Adrenal gland (tissue), 12 donors: ENCODE measurements around the gene SPARC. TPM values are rescaled to one million over a fixed set of nuclear protein-coding genes. Genes with fewer than 3 reads are reported as not detected.
A peak's percentile ranks its signal among the peaks of the same experiment; 100 is the strongest.
"Not testable (repeated sequence)": the region's sequence is repeated elsewhere in the genome, so short reads cannot be mapped to it uniquely, and the experiment has no call there.

ENCODE experiments used
- DNase-seq, 7 donors: peaks; one replicate each; pipeline ENCODE4 v3.0.0-alpha.2; 2019 to 2020
- H3K27ac ChIP-seq, 5 donors: fragments of 200-600 bp; sonication (generic) in 4 of 5; 1 replicate in 3 of 5; 2 replicates in 2 of 5; pipeline versions ENCODE4 v1.5.1 to v1.8.0; 2016 to 2020; ENCODE audit warnings: mild to moderate bottlenecking in 1 of 5
- H3K27me3 ChIP-seq: fragments of 200-600 bp; 2 replicates; pipeline ENCODE4 v1.8.0; 2021
- H3K36me3 ChIP-seq, 2 donors: fragments of 200-600 bp; replicated peaks in 1 of 2; 1 replicate in 1 of 2; 2 replicates in 1 of 2; pipeline versions ENCODE4 v1.5.1 to v1.8.0; 2018 to 2022
- H3K4me1 ChIP-seq, 2 donors: fragments of 200-600 bp; replicated peaks in 1 of 2; 1 replicate in 1 of 2; 2 replicates in 1 of 2; pipeline versions ENCODE4 v1.5.1 to v1.8.0; 2018 to 2021
- H3K4me3 ChIP-seq, 4 donors: fragments of 200-600 bp; sonication (generic) in 3 of 4; one replicate each; pipeline ENCODE4 v1.5.1; 2016 to 2018
- H3K9me3 ChIP-seq, 3 donors: fragments of 200-600 bp; sonication (generic) in 1 of 3; replicated peaks in 1 of 3; 1 replicate in 2 of 3; 2 replicates in 1 of 3; pipeline versions ENCODE4 v1.5.1 to v1.8.0; 2016 to 2021
- CTCF ChIP-seq, 6 experiments: fragments of 450-650 bp in 4 of 6; fragments of 200-600 bp in 2 of 6; sonication (generic) in 1 of 6; IDR thresholded peaks; 1 replicate in 5 of 6; 2 replicates in 1 of 6; pipeline versions ENCODE4 v1.5.1 to v1.8.0; 2016 to 2021; ENCODE audit warnings: antibody characterized with exemption in 6 of 6, mild to moderate bottlenecking in 2 of 6, moderate library complexity in 1 of 6
- POLR2A ChIP-seq, 2 donors: fragments of 450-650 bp; IDR thresholded peaks; one replicate each; pipeline ENCODE4 v1.6.1; 2017; ENCODE audit warnings: antibody characterized with exemption in 2 of 2, mild to moderate bottlenecking in 2 of 2, moderate library complexity in 1 of 2
- WGBS, 4 donors: extraction: QIAGEN DNeasy Blood & Tissue Kit in 2 of 4; methylation state at CpG; one replicate each; pipeline versions ENCODE4 v1.1.5 to v1.1.7; 2013 to 2017; 5-methylcytosine and 5-hydroxymethylcytosine counted together
- intact Hi-C, 2 donors: fragments of 100-400 bp; cut with DNase I; formaldehyde crosslinking; loops; one replicate each; pipeline versions ENCODE4 v1.14.1 to v1.15.0; 2022 to 2023
- polyA plus RNA-seq, 3 donors: library from polyadenylated mRNA; stranded (reverse); fragments of 200-250 nt in 2 of 3; fragments of 350-450 nt in 1 of 3; fragmentation: Illumina TruSeq in 1 of 3; extraction: RNeasy Lipid Tissue Mini Kit (QIAGEN cat#74804) in 1 of 3; gene quantifications; one replicate each; pipeline ENCODE4 v1.2.3, GENCODE V29; 2013 to 2014
- total RNA-seq, 9 donors: library from RNA; depleted of rRNA in 4 of 9; stranded (reverse); fragments of >200 nt in 4 of 9; fragments of 120-200 nt in 1 of 9; fragmentation: NEBNext Ultra II Directional in 1 of 9; extraction: Animal tissue kit (Norgen Biotek cat#: 25700) in 1 of 9; gene quantifications; one replicate each; pipeline versions ENCODE4 v1.1.0 to v1.2.4, GENCODE V29; 2013 to 2023
- donor health status: healthy with polysubstance abuse.
- donor health status: Bipolar disorder and iron deficiency.
- donor health status: DM: yes; HTN: yes; CAD: no.
- donor health status: DM: no; HTN: no; CAD: no.
- donor health status: DM: no; HTN: no; CAD: no.
- donor health status: DM: yes; HTN: yes; CAD: no.

Gene SPARC
- total and polyA plus RNA-seq, 12 donors, result 145 to 4,554 (median 1,213) TPM

- DNase-seq, result no peak
- peak overlapping the region in 3 of 5 donors; percentile 77 to 88 (median 85) for H3K27ac ChIP-seq
- no peaks in the 10 kb centered on the region for H3K9me3 ChIP-seq
- 73 to 100% (median 95%) methylated on average over 1 of the region's 1 CpG for WGBS, 4 donors
- H3K4me1 ChIP-seq, result peaks cover 17 to 55% of the 10 kb centered on the region in 2 donors
- no peak overlapping the region for H3K4me3 ChIP-seq
- no peaks in the 10 kb centered on the region for H3K36me3 ChIP-seq
- no peaks in the 10 kb centered on the region for H3K27me3 ChIP-seq
- intact Hi-C loops, result no loop called here
- TF ChIP-seq CTCF (IDR thresholded peaks at IDR 0.05) (no peak), POLR2A (IDR thresholded peaks at IDR 0.05) (no peak)
Observed at GRCh38 chr5:151695464-151695863, 8.7 kb upstream of the SPARC start.

GRCh38 chr5:151694035-151694485 is 7.3 kb upstream of the SPARC start:
- Histone ChIP-seq H3K27ac (peak overlapping the region; percentile 5 to 86 (median 68)), H3K4me3 (no peak overlapping the region), H3K9me3 (no peaks in the 10 kb centered on the region), H3K36me3 (no peaks in the 10 kb centered on the region), H3K4me1 (peaks cover 10 to 41% of the 10 kb centered on the region in 2 donors), H3K27me3 (no peaks in the 10 kb centered on the region)
- no peak for TF ChIP-seq CTCF (IDR thresholded peaks at IDR 0.05)
- no peak for TF ChIP-seq POLR2A (IDR thresholded peaks at IDR 0.05)
- intact Hi-C loops, result no loop called here
- DNase-seq, result peak; percentile 82 to 95 (median 91)
- WGBS, 4 donors, result 41 to 51% (median 48%) methylated on average over 3 of the region's 3 CpGs

GRCh38 chr5:151692312-151692711 is 5.6 kb upstream of the SPARC start:
- H3K4me3 ChIP-seq, result no peak overlapping the region
- no peak overlapping the region for H3K27ac ChIP-seq
- H3K4me1 ChIP-seq, result peaks cover 9 to 32% of the 10 kb centered on the region in 2 donors
- no peaks in the 10 kb centered on the region for H3K36me3 ChIP-seq
- no peak for TF ChIP-seq POLR2A (IDR thresholded peaks at IDR 0.05)
- no peak for TF ChIP-seq CTCF (IDR thresholded peaks at IDR 0.05)
- 74 to 80% (median 76%) methylated on average over 3 of the region's 3 CpGs for WGBS, 4 donors
- intact Hi-C loops, result no loop called here
- DNase-seq, result peak in 2 of 7 donors; percentile 19 to 48
- H3K9me3 ChIP-seq, result no peaks in the 10 kb centered on the region
- H3K27me3 ChIP-seq, result no peaks in the 10 kb centered on the region

GRCh38 chr5:151691706-151692105 is 5.0 kb upstream of the SPARC start:
- intact Hi-C loops, result no loop called here
- no peak for TF ChIP-seq POLR2A (IDR thresholded peaks at IDR 0.05)
- no peak for TF ChIP-seq CTCF (IDR thresholded peaks at IDR 0.05)
- H3K4me1 ChIP-seq, result peaks cover 14 to 32% of the 10 kb centered on the region in 2 donors
- 93 to 98% (median 97%) methylated on average over 3 of the region's 3 CpGs for WGBS, 4 donors
- peak in 2 of 7 donors; percentile 3 to 27 for DNase-seq
- no peaks in the 10 kb centered on the region for H3K9me3 ChIP-seq
- H3K4me3 ChIP-seq, result no peak overlapping the region
- H3K27ac ChIP-seq, result no peak overlapping the region
- no peaks in the 10 kb centered on the region for H3K27me3 ChIP-seq
- no peaks in the 10 kb centered on the region for H3K36me3 ChIP-seq

GRCh38 chr5:151689591-151689990 is 2.9 kb upstream of the SPARC start:
- H3K27me3 ChIP-seq, H3K27ac ChIP-seq, H3K9me3 ChIP-seq, H3K4me3 ChIP-seq, H3K36me3 ChIP-seq, intact Hi-C loops: not testable (repeated sequence)
- 89 to 92% (median 90%) methylated on average over 8 of the region's 8 CpGs for WGBS, 4 donors
- peak in 1 of 7 donors; percentile 9 for DNase-seq
- H3K4me1 ChIP-seq, result peaks cover 16 to 25% of the 10 kb centered on the region in 2 donors
